ENCODE measurements around the gene PRPF6. TPM values are rescaled to one million over a fixed set of nuclear protein-coding genes. Genes with fewer than 3 reads are reported as not detected.
A peak's percentile ranks its signal among the peaks of the same experiment; 100 is the strongest.
"Not testable (repeated sequence)": the region's sequence is repeated elsewhere in the genome, so short reads cannot be mapped to it uniquely, and the experiment has no call there.

PRPF6 gene
- polyA plus RNA-seq, 4 donors: 86.0 to 95.4 (median 92.7) TPM

DNA sequence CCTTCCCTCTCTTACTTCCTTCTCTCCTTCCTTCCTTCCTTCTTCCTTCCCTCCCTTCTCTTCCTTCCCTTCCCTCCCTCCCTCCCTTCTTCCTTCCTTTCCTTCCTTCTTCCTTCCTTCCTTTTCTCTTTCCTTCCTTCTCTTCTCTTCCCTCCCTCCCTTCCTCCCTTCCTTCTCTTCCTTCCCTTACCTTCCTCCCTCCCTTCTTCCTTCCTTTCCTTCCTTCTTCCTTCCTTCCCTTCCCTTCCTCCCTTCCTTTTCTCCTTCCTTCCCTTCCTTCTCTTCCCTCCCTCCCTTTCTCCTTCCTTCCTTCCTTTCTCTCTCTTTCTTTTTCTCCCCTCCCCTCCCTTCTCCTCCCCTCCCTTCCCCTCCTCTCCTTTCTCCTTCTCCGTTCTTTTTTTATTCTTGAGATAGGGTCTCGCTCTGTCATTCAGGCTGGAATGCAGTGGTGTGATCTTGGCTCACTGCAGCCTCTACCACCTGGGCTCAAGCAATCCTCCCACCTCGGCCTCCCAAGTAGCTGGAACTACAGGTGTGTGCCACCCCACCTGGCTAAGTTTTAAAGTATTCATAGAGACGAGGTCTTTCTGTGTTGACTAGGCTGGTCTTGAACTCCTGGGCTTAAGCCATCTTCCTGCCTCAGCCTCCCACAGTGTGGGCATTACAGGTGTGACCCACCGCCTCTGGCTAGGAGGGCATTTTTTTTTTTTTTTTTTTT, 10.1 kb upstream of the PRPF6 start:
- DNase-seq (ENCODE audit: low read depth in 4 of 4, low spot score in 2 of 4): no peak

GRCh38 chr20:63971960-63972311, 9.0 kb upstream of the PRPF6 start:
- not testable (repeated sequence) for DNase-seq (ENCODE audit: low read depth in 4 of 4, low spot score in 2 of 4)

- DNase-seq (ENCODE audit: low read depth in 4 of 4, low spot score in 2 of 4): no peak
These were observed 8.4 kb upstream of the PRPF6 start for GRCh38 chr20:63972312-63973159.

- no peak for DNase-seq (ENCODE audit: low read depth in 4 of 4, low spot score in 2 of 4)
These were observed 7.8 kb upstream of the PRPF6 start for GRCh38 chr20:63973160-63973479.

DNA sequence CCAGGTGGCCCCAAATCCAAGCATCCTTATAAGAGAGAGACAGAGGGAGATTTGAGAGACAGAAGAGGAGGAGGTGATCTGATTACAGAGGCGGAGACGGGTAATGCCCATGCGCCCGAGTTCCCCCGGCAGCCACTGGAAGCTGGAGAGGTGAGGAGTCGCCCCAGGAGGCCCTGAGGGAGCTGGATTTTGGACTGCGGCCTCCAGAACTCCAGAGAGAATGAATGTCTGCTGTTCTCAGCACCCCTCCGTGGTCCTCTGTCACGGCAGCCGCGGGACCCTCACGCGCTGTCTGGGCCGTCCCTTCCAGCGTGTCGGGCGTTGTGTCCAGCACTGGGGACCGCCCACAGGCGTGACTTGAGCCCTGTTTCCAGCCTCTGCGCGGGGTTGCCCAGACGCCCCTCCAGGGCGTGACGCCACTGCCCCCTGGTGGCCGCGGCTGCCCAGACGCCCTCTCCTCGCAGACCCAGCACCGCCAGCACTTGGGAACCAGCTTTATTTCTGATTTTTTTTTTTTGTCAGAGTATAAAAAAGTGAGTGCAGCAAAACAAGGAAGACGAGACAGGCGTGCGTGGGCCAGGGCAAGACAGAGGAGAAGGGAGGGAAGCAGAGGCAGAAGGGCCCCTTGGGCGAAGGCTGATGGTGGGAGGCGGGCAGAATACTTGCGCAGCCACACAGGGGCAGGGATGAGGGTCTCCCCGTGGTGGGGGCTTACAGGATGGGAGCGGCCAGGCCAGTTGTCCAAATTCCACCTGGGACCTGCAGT, 7.1 kb upstream of the PRPF6 start:
- DNase-seq (ENCODE audit: low read depth in 4 of 4, low spot score in 2 of 4): no peak

DNA sequence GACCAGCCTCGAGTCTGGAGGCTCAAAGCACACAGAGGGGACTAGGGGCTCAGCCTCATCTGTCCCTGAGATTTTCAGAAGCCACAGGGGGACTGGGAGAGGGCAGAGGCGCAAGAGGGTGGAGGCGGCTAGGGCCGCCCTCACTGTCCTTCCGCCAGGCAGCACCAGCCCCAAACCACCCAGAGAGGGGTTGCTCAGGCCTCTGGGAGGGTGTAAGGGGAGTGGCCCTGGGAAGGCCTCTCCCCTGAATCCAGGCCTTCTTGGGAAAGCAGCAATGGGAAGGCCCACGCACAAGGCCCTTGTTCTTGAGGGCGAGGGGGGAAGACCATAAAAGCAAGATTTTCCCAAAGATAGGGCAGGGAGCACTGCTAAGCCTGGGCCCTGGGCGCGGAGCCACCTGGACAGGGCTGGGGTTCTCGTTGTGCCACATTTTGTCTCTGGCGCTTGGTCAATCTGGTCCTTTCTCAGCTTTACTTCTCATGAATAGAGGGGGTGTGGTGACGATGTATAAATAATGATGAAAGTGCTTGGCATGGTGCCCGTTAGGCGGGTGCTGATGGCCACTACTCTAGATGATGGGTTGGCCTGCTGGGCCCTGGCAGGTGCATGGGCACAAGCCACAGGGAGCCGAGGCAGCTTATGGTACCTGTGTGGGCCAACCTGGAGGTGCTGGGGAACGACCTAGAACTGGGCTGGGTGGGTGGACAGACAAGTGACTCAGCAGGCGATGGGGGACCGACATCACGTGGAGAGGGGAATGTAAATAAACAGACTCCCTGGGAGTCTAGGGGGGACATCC, 6.3 kb upstream of the PRPF6 start:
- no peak for DNase-seq (ENCODE audit: low read depth in 4 of 4, low spot score in 2 of 4)

DNA sequence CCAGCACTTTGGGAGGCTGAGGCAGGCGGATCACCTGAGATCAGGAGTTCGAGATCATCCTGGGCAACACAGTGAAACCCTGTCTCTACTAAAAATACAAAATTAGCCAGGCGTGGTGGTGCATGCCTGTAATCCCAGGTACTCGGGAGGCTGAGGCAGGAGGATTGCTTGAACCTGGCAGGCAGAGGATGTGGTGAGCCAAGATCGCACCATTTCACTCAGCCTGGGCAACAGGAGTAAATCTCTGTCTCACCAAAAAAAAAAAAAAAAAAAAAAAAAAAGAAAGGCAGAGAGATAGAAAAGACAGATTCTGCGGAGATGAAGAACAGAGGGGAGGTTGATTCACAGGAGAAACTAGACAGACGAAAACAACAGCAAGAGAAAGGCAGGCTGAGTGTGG, 4.4 kb upstream of the PRPF6 start:
- DNase-seq (ENCODE audit: low read depth in 4 of 4, low spot score in 2 of 4): not testable (repeated sequence)

DNA sequence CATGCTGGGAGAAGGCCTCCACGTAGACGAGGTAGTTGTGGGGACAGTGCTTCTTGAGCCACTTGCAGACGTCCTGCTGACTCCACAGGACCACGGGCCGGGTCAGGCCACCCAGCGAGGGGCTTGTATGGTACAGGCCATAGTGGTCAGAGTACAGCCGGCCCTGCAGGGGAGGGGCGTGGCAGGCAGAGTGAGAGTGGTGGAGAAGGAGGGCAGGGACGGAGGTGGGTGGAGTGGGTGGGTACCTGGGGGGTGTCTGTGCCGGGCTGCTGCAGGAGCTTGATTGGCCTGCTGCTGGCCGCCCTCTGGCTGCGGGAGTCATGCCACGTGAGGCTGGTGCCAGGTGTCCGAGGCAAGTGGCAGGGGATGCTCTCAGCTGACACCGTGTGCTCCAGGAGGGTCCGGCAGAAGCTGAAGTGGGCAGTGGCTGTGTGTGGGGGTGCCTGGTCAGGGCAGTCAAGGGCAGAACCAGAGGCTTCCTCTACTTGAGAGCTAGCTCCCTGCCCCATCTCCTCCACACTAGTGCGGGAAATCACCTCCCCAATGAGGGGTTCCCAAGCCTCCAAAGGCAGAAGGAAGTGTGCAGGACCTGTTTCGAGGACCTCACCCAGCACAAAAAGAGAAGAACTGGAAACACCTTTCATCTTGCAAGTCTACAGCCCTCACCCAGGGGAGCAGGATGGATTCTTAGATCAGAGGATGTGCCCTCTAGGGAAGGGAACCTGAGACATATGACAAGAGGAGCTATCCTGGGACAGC, 3.8 kb upstream of the PRPF6 start:
- no peak for DNase-seq (ENCODE audit: low read depth in 4 of 4, low spot score in 2 of 4)

GRCh38 chr20:63977739-63978276, 3.1 kb upstream of the PRPF6 start:
- DNase-seq (ENCODE audit: low read depth in 4 of 4, low spot score in 2 of 4): no peak

- no peak for DNase-seq (ENCODE audit: low read depth in 4 of 4, low spot score in 2 of 4)
These were observed 2.4 kb upstream of the PRPF6 start for GRCh38 chr20:63978319-63979228.

DNA sequence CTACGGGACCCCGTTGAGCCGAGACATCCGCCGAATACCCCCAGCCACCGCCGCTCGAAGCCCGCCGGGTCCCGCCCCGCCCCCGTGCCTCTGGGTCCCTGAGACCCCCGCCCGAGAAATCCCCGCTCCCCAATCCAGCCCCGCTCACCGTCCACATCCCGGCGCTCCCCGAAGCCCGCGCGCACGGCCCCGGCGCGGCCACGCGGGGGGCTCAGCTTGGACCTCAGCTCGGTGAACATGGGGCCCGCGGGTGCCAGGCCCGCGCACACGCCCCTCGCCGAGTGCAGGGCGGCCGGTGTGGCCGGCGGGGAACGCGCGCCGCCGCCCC, 1.7 kb upstream of the PRPF6 start:
- no peak for DNase-seq (ENCODE audit: low read depth in 4 of 4, low spot score in 2 of 4)

- no peak for DNase-seq (ENCODE audit: low read depth in 4 of 4, low spot score in 2 of 4)
These were observed 1.2 kb upstream of the PRPF6 start, which contains the start of gene SAMD10 for GRCh38 chr20:63979557-63980316. Gene SAMD10, minus strand, starts transcription at chr20:63979642. Its CDS starts 175 bp downstream, at chr20:63979467.

DNA sequence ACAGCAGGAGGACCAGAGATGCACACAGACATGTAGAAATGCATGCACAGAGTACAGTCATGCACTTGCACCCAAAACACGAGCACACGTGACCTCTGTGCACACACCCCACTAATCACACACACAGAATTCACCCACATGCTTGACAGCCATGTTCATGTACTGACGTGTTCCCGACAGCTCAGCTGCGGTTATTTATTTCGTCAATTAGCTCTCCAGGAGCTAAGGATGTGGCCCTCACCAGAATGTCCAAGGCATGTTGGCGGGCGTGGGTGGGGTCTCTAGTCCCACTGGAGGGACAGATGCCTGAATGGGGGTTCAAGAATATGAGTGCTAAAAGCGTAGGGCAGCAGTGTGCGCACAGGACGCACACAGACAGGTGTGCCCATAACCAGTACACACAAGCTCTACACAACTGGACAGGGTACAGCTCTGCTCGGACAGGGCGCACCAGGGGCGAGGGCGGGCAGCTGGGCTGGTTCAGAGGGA, 571 bp upstream of the PRPF6 start:
- no peak for DNase-seq (ENCODE audit: low read depth in 4 of 4, low spot score in 2 of 4)

GRCh38 chr20:63982937-63983336, 2.0 kb downstream of the PRPF6 start:
- no peak for DNase-seq (ENCODE audit: low read depth in 4 of 4, low spot score in 2 of 4)

GRCh38 chr20:64000906-64001305, 20.0 kb downstream of the PRPF6 start:
- DNase-seq (ENCODE audit: low read depth in 4 of 4, low spot score in 2 of 4): no peak

DNA sequence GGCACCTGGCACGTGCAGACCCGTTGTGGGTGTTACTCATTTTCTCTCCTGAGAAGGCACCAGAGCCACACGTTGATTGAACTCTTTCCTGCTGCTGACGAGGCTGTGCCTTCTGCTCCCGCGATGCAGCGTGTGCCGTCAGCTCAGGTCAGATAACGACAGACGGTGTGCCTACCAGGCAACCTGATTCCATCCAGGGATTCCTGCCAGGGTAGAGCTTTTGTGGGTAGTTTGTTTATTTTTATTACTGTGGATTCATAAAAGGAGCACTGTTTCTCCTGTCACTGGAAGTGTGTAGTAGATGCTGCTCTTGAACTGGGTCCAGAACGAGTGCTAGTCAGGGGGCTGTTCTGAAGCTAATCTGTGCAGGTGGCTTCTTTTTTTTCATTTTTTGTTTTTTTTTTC, 20.7 kb downstream of the PRPF6 start:
- no peak for DNase-seq (ENCODE audit: low read depth in 4 of 4, low spot score in 2 of 4)

- peak in 1 of 4 donors; percentile 13 for DNase-seq (ENCODE audit: low read depth in 4 of 4, low spot score in 2 of 4)
These were observed 23.2 kb downstream of the PRPF6 start for GRCh38 chr20:64003960-64004725.

Data from left renal cortex interstitium (tissue), 4 donors.